C4-2B (cell line): ENCODE results near the gene LRCOL1.

Experiments used
- ZFX ChIP-seq: fragments of 450-650 bp; IDR thresholded peaks from 2 replicates; pipeline ENCODE4 v1.6.1; 2017
- TF ChIP-seq, protein P1 (sequence below): fragments of 450-650 bp; conservative IDR thresholded peaks from 2 replicates; pipeline ENCODE4 v1.5.1; 2017; ENCODE audit warnings: mild to moderate bottlenecking

- TF ChIP-seq, protein P1, sequence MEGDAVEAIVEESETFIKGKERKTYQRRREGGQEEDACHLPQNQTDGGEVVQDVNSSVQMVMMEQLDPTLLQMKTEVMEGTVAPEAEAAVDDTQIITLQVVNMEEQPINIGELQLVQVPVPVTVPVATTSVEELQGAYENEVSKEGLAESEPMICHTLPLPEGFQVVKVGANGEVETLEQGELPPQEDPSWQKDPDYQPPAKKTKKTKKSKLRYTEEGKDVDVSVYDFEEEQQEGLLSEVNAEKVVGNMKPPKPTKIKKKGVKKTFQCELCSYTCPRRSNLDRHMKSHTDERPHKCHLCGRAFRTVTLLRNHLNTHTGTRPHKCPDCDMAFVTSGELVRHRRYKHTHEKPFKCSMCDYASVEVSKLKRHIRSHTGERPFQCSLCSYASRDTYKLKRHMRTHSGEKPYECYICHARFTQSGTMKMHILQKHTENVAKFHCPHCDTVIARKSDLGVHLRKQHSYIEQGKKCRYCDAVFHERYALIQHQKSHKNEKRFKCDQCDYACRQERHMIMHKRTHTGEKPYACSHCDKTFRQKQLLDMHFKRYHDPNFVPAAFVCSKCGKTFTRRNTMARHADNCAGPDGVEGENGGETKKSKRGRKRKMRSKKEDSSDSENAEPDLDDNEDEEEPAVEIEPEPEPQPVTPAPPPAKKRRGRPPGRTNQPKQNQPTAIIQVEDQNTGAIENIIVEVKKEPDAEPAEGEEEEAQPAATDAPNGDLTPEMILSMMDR: no peak
- no peak for TF ChIP-seq ZFX
Observed at GRCh38 chr12:132659146-132659545, 48.8 kb upstream of the LRCOL1 start.
